Measurements from ENCODE around the gene MX2. TPM values are rescaled to one million over a fixed set of nuclear protein-coding genes. Genes with fewer than 3 reads are reported as not detected.

MX2 gene
- total RNA-seq, 1 experiment from 2014 or later: 17.6 TPM

GRCh38 chr21:41432562-41433460 lies 71.0 kb downstream of the MX2 start:
- Mint-ChIP-seq H3K4me3 (ENCODE audit: low read depth, unreplicated experiment) (no peak overlapping the region), H3K4me1 (ENCODE audit: low read depth, unreplicated experiment) (no peaks in the 10 kb centered on the region), H3K36me3 (ENCODE audit: insufficient read depth, unreplicated experiment) (peaks cover 12% of the 10 kb centered on the region), H3K27me3 (ENCODE audit: unreplicated experiment) (no peaks in the 10 kb centered on the region), H3K27ac (ENCODE audit: unreplicated experiment) (no peak overlapping the region), H3K9me3 (ENCODE audit: low read depth, unreplicated experiment) (peaks cover 4% of the 10 kb centered on the region)
- intact Hi-C loops (cut with micrococcal nuclease; ENCODE audit: unreplicated experiment): no loop called here
- no TSS peak for BruUV-seq (replicated peaks)
- CTCF ChIA-PET: no interaction called here
- TF ChIP-seq CTCF (IDR thresholded peaks at IDR 0.05; ENCODE audit: unreplicated experiment): no peak
- DNase-seq: no peak

GRCh38 chr21:41433566-41433965 lies 71.7 kb downstream of the MX2 start:
- Mint-ChIP-seq H3K27me3 (ENCODE audit: unreplicated experiment) (no peaks in the 10 kb centered on the region), H3K4me3 (ENCODE audit: low read depth, unreplicated experiment) (no peak overlapping the region), H3K36me3 (ENCODE audit: insufficient read depth, unreplicated experiment) (peaks cover 12% of the 10 kb centered on the region), H3K27ac (ENCODE audit: unreplicated experiment) (no peak overlapping the region), H3K9me3 (ENCODE audit: low read depth, unreplicated experiment) (peaks cover 4% of the 10 kb centered on the region), H3K4me1 (ENCODE audit: low read depth, unreplicated experiment) (no peaks in the 10 kb centered on the region)
- intact Hi-C loops (cut with micrococcal nuclease; ENCODE audit: unreplicated experiment): no loop called here
- CTCF ChIA-PET: no interaction called here
- BruUV-seq (replicated peaks): no TSS peak
- TF ChIP-seq CTCF (IDR thresholded peaks at IDR 0.05; ENCODE audit: unreplicated experiment): no peak
- no peak for DNase-seq

GRCh38 chr21:41435706-41436105 lies 73.9 kb downstream of the MX2 start:
- Mint-ChIP-seq H3K36me3 (ENCODE audit: insufficient read depth, unreplicated experiment) (peaks cover 12% of the 10 kb centered on the region), H3K27me3 (ENCODE audit: unreplicated experiment) (no peaks in the 10 kb centered on the region), H3K4me3 (ENCODE audit: low read depth, unreplicated experiment) (no peak overlapping the region), H3K9me3 (ENCODE audit: low read depth, unreplicated experiment) (peaks cover 4% of the 10 kb centered on the region), H3K4me1 (ENCODE audit: low read depth, unreplicated experiment) (no peaks in the 10 kb centered on the region), H3K27ac (ENCODE audit: unreplicated experiment) (no peak overlapping the region)
- no peak for DNase-seq
- no peak for TF ChIP-seq CTCF (IDR thresholded peaks at IDR 0.05; ENCODE audit: unreplicated experiment)
- CTCF ChIA-PET: no interaction called here
- intact Hi-C loops (cut with micrococcal nuclease; ENCODE audit: unreplicated experiment): no loop called here
- BruUV-seq (replicated peaks): no TSS peak

- DNase-seq: no peak
- TF ChIP-seq CTCF (IDR thresholded peaks at IDR 0.05; ENCODE audit: unreplicated experiment): no peak
- H3K27ac Mint-ChIP-seq (ENCODE audit: unreplicated experiment): no peak overlapping the region
- no peaks in the 10 kb centered on the region for H3K4me1 Mint-ChIP-seq (ENCODE audit: low read depth, unreplicated experiment)
- intact Hi-C loops (cut with micrococcal nuclease; ENCODE audit: unreplicated experiment): no loop called here
- peaks cover 4% of the 10 kb centered on the region for H3K9me3 Mint-ChIP-seq (ENCODE audit: low read depth, unreplicated experiment)
- CTCF ChIA-PET: no interaction called here
- no peaks in the 10 kb centered on the region for H3K27me3 Mint-ChIP-seq (ENCODE audit: unreplicated experiment)
- peaks cover 12% of the 10 kb centered on the region for H3K36me3 Mint-ChIP-seq (ENCODE audit: insufficient read depth, unreplicated experiment)
- no peak overlapping the region for H3K4me3 Mint-ChIP-seq (ENCODE audit: low read depth, unreplicated experiment)
- no TSS peak for BruUV-seq (replicated peaks)
These were observed 75.9 kb downstream of the MX2 start for GRCh38 chr21:41437729-41438128.

All from Calu3 (cell line).